Keratinocyte (primary cell): ENCODE measurements around the gene TBCB. TPM values are rescaled to one million over a fixed set of nuclear protein-coding genes. Genes with fewer than 3 reads are reported as not detected.

Experiments
- DNase-seq: peaks from one replicate; pipeline ENCODE4 v3.0.0-alpha.2; 2011; ENCODE audit warnings: low read depth, missing footprints, low spot score
- FAIRE-seq: peaks from 2 replicates; lab custom pipeline; 2011; peaks lifted over from hg19 to GRCh38; lab: Jason Lieb, UNC
- H2AFZ ChIP-seq: 2 replicates; pipeline ENCODE4 v1.6.0; 2012; ENCODE audit warnings: low read length, control low read depth, inconsistent platforms; ENCODE audit not compliant: control insufficient read depth
- H3K27ac ChIP-seq: 2 replicates; pipeline ENCODE4 v1.5.1; 2011; ENCODE audit warnings: low read length; ENCODE audit not compliant: control insufficient read depth, insufficient read depth
- H3K27me3 ChIP-seq: 3 replicates; pipeline ENCODE4 v1.6.0; 2011; ENCODE audit warnings: low read length; ENCODE audit not compliant: control insufficient read depth, insufficient read depth; ENCODE audit errors: extremely low read depth
- H3K36me3 ChIP-seq, 2 experiments: 2 replicates in 1 of 2; 3 replicates in 1 of 2; pipeline ENCODE4 v1.5.1; 2011; ENCODE audit warnings: low read length in 2 of 2, mild to moderate bottlenecking in 1 of 2; ENCODE audit not compliant: control insufficient read depth in 2 of 2, insufficient read depth in 2 of 2; ENCODE audit errors: extremely low read depth in 1 of 2
- H3K4me1 ChIP-seq: 3 replicates; pipeline ENCODE4 v1.5.1; 2011; ENCODE audit warnings: low read length; ENCODE audit not compliant: control insufficient read depth, insufficient read depth; ENCODE audit errors: extremely low read depth
- H3K4me2 ChIP-seq: 3 replicates; pipeline ENCODE4 v1.6.0; 2011; ENCODE audit warnings: low read depth, low read length; ENCODE audit not compliant: control insufficient read depth, insufficient read depth; ENCODE audit errors: extremely low read depth
- H3K4me3 ChIP-seq, 3 experiments: fragments of 200-600 bp in 1 of 3; sonication (generic) in 1 of 3; 2 replicates in 2 of 3; 3 replicates in 1 of 3; pipeline ENCODE4 v1.5.1; 2011 to 2016; ENCODE audit warnings: low read length in 3 of 3, mild to moderate bottlenecking in 3 of 3, control low read depth in 2 of 3, inconsistent platforms in 1 of 3, low read depth in 1 of 3, mixed read lengths in 1 of 3, mixed run types in 1 of 3, moderate library complexity in 1 of 3; ENCODE audit not compliant: control insufficient read depth in 2 of 3, insufficient read depth in 2 of 3; ENCODE audit errors: extremely low read depth in 1 of 3
- H3K79me2 ChIP-seq: 2 replicates; pipeline ENCODE4 v1.6.0; 2012; ENCODE audit warnings: low read length; ENCODE audit not compliant: control insufficient read depth, insufficient read depth
- H3K9ac ChIP-seq: 3 replicates; pipeline ENCODE4 v1.6.0; 2011; ENCODE audit warnings: low read length; ENCODE audit not compliant: control insufficient read depth, insufficient read depth; ENCODE audit errors: extremely low read depth
- H3K9me1 ChIP-seq: 3 replicates; pipeline ENCODE4 v1.6.0; 2011; ENCODE audit warnings: low read length; ENCODE audit not compliant: control insufficient read depth, insufficient read depth; ENCODE audit errors: extremely low read depth
- H3K9me3 ChIP-seq: 2 replicates; pipeline ENCODE4 v1.5.1; 2012; ENCODE audit warnings: low read depth, low read length; ENCODE audit not compliant: control insufficient read depth
- H4K20me1 ChIP-seq: 3 replicates; pipeline ENCODE4 v1.6.0; 2011; ENCODE audit warnings: low read length; ENCODE audit not compliant: control insufficient read depth, insufficient read depth; ENCODE audit errors: extremely low read depth
- CTCF ChIP-seq, 3 experiments: IDR thresholded peaks in 1 of 3; conservative IDR thresholded peaks in 1 of 3; optimal IDR thresholded peaks in 1 of 3; 2 replicates in 2 of 3; 3 replicates in 1 of 3; pipeline versions ENCODE3 to v1.5.1; 2011; ENCODE audit warnings: low read length in 3 of 3, mild to moderate bottlenecking in 3 of 3, moderate library complexity in 2 of 3, control low read depth in 1 of 3, inconsistent platforms in 1 of 3; ENCODE audit not compliant: insufficient read depth in 2 of 3; ENCODE audit errors: extremely low read depth in 1 of 3
- EZH2 ChIP-seq: IDR thresholded peaks from one replicate; pipeline ENCODE4 v1.6.1; 2012; ENCODE audit warnings: inconsistent platforms, mild to moderate bottlenecking, low read length, moderate library complexity
- dilution Hi-C: fragments of 300-500 bp; cut with MboI; formaldehyde crosslinking; loops from one replicate; pipeline ENCODE4 v1.7.0; 2020; ENCODE audit warnings: low sequenced_read_pairs; ENCODE audit not compliant: extremely low pct_ligation_motif_present
- polyA plus RNA-seq, 5 experiments: library from polyadenylated mRNA; depleted of rRNA in 3 of 5; stranded (reverse) in 3 of 5; stranded (forward) in 1 of 5; unstranded in 1 of 5; fragments of >200 nt; gene quantifications; 1 replicate in 1 of 5; 2 replicates in 3 of 5; 3 replicates in 1 of 5; pipeline versions ENCODE4 v1.2.1 to v1.2.3, GENCODE V29; 2011 to 2012; ENCODE audit warnings: missing spikeins in 2 of 5, low read depth in 1 of 5, low replicate concordance in 1 of 5

The TBCB gene
- polyA plus RNA-seq, 1 donor (not counting 4 experiments of a cell fraction or from before 2014, with no cell fraction given), result 183 TPM

DNA sequence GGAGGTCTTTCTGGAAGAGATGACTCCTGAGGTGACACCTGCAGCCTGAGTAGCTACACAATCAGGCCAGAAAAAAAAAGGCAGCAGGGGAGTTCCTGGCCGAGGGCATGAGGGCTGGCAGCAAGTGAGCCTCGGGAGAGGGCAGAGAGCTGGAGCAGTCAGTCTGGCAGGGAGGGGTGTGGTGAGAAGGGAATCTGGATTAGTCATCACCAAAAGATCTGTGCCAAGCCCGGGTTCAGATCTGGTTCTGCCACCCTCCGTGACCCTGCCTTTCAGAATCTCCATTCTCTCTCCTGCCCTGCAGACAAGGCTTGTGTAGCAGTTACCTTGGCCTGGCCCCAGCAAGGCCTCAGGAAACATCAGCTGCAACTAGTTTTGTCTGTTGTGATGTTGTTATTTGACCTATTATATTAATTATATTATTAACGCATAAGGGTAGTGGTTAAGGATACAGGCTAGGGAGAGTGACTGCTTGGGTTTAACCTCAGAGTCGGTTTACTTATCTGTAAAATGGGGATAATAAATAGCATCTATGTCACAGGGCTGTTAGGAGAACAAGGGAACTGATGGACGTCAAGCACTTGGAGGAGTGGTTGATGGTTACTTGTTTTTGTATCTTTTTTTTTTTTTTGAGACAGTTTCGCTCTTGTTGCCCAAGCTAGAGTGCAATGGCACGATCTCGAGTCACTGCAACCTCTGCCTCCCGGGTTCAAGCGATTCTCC, 21.9 kb downstream of the TBCB start:
- H3K4me3 ChIP-seq, result peak overlapping the region in 2 of 3 experiments; percentile 0 to 60
- H3K9me1 ChIP-seq, result peaks cover 2% of the 10 kb centered on the region
- peaks cover 36% of the 10 kb centered on the region for H3K4me1 ChIP-seq
- H3K27me3 ChIP-seq, result no peaks in the 10 kb centered on the region
- dilution Hi-C loops, result no loop called here
- peaks cover 8% of the 10 kb centered on the region for H4K20me1 ChIP-seq
- no peaks in the 10 kb centered on the region for H3K9me3 ChIP-seq
- no peak overlapping the region for H2AFZ ChIP-seq
- H3K9ac ChIP-seq, result peak overlapping the region; percentile 71
- H3K79me2 ChIP-seq, result peaks cover 11% of the 10 kb centered on the region
- peak; percentile 94 for FAIRE-seq
- no peak for DNase-seq
- TF ChIP-seq CTCF (optimal IDR thresholded peaks at IDR 0.05 in 1 of 3, IDR thresholded peaks at IDR 0.05 in 1 of 3, conservative IDR thresholded peaks at IDR 0.05 in 1 of 3; ENCODE audit: extremely low read depth in 1 of 3, insufficient read depth in 2 of 3, low read length in 3 of 3) (no peak), EZH2 (no peak)
- peaks cover 0 to 9% of the 10 kb centered on the region in 2 experiments for H3K36me3 ChIP-seq
- peak overlapping the region; percentile 50 for H3K4me2 ChIP-seq
- H3K27ac ChIP-seq, result peak overlapping the region; percentile 89

DNA sequence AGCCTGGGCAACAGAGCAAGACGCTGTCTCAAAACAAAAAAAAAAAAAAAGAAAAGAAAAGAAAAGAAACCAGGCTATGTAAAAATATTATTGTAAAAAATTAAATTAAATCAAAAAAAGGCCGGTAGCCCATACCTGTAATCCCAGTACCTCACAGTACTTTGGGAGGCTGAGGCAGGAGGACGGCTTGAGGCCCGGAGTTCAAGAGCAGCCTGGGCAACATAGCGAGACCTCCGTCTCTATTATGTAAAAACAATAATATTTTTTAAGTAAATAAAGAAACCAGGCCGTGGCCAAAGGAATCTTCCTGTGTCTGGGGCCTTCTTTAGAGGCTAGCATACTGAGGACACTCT, 23.8 kb downstream of the TBCB start:
- Histone ChIP-seq H3K4me1 (peaks cover 26% of the 10 kb centered on the region), H4K20me1 (peaks cover 8% of the 10 kb centered on the region), H3K27ac (peak overlapping the region; percentile 98), H2AFZ (peak overlapping the region; percentile 82), H3K36me3 (peaks cover 11 to 22% of the 10 kb centered on the region in 2 experiments), H3K9me1 (peaks cover 2% of the 10 kb centered on the region), H3K9ac (peak overlapping the region; percentile 97), H3K4me2 (peak overlapping the region; percentile 97), H3K9me3 (no peaks in the 10 kb centered on the region), H3K4me3 (peak overlapping the region; percentile 89 to 100 (median 99)), H3K27me3 (no peaks in the 10 kb centered on the region), H3K79me2 (peaks cover 19% of the 10 kb centered on the region)
- TF ChIP-seq EZH2 (no peak), CTCF (optimal IDR thresholded peaks at IDR 0.05 in 1 of 3, IDR thresholded peaks at IDR 0.05 in 1 of 3, conservative IDR thresholded peaks at IDR 0.05 in 1 of 3; ENCODE audit: extremely low read depth in 1 of 3, insufficient read depth in 2 of 3, low read length in 3 of 3) (no peak)
- FAIRE-seq, result no peak
- DNase-seq, result no peak
- dilution Hi-C loops, result no loop called here
